ENCODE data around the gene BCL11B.

Gene BCL11B

DNA sequence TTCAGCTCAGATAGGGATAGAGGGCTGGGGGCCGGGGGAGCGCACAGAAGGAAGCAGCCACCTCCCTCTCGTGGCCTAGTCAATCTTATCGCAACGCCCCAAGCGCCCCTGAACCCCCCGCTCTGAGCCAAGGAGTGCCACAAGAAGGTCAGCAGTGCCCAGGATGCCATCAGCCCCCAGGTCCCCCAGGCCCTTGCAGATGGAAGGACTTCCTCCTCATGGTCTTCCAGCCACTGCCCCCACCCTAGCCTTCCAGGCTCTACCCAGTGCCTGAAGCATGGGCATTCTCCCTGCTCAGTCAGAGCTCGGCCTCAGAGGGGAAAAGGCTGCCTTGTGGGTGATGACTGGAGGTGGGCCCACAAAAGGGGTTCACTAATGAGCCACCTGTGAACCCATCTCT lies 68.2 kb downstream of the BCL11B start:
- H3K4me2 ChIP-seq (ENCODE audit: low read length, poor library complexity, severe bottlenecking), result no peak overlapping the region
- H4K91ac ChIP-seq (ENCODE audit: low read length), result no peak overlapping the region
- no peak overlapping the region for H2BK12ac ChIP-seq (ENCODE audit: low read length in 2 of 2)
- no peaks in the 10 kb centered on the region for H3K4me1 ChIP-seq (ENCODE audit: control insufficient read depth, insufficient read depth, low read depth, low read length)
- H3K79me1 ChIP-seq (replicated peaks; ENCODE audit: low read length, poor library complexity, severe bottlenecking), result no peaks in the 10 kb centered on the region
- no peak for DNase-seq
- H3K4me3 ChIP-seq (ENCODE audit: insufficient read depth in 1 of 2, low read depth in 1 of 2, low read length in 2 of 2), result no peak overlapping the region
- H3K27me3 ChIP-seq (ENCODE audit: control insufficient read depth in 1 of 2, insufficient read depth in 1 of 2, low read length in 2 of 2), result peaks cover 0 to 5% of the 10 kb centered on the region in 2 experiments
- H3K14ac ChIP-seq (ENCODE audit: low read length in 2 of 2), result no peak overlapping the region
- H2BK5ac ChIP-seq (ENCODE audit: low read depth, low read length, poor library complexity, severe bottlenecking), result no peak overlapping the region
- no peak overlapping the region for H2BK120ac ChIP-seq (ENCODE audit: low read depth, low read length)
- H3K4ac ChIP-seq (ENCODE audit: low read depth in 1 of 2, low read length in 2 of 2), result no peak overlapping the region
- no peak overlapping the region for H3K9ac ChIP-seq (ENCODE audit: low read length)
- no peak overlapping the region for H3K23ac ChIP-seq (ENCODE audit: low read length in 2 of 2)
- H2BK15ac ChIP-seq (ENCODE audit: low read depth, poor library complexity, severe bottlenecking), result no peak overlapping the region
- H2AFZ ChIP-seq (ENCODE audit: low read depth, low read length), result no peak overlapping the region
- no peak overlapping the region for H3K27ac ChIP-seq (ENCODE audit: low read length, poor library complexity, severe bottlenecking)
- H3K9me3 ChIP-seq (ENCODE audit: control insufficient read depth, low read length), result no peaks in the 10 kb centered on the region
- H3K36me3 ChIP-seq (ENCODE audit: control insufficient read depth in 1 of 2, insufficient read depth in 2 of 2, low read depth in 1 of 2, low read length in 2 of 2), result no peaks in the 10 kb centered on the region
- no peak overlapping the region for H2AK5ac ChIP-seq (ENCODE audit: low read length, severe bottlenecking)
- no peak overlapping the region for H3K18ac ChIP-seq (ENCODE audit: low read depth in 1 of 2, low read length in 2 of 2)
- 92% methylated on average over 8 of the region's 8 CpGs for WGBS
- no peak overlapping the region for H4K8ac ChIP-seq (ENCODE audit: low read length)

DNA sequence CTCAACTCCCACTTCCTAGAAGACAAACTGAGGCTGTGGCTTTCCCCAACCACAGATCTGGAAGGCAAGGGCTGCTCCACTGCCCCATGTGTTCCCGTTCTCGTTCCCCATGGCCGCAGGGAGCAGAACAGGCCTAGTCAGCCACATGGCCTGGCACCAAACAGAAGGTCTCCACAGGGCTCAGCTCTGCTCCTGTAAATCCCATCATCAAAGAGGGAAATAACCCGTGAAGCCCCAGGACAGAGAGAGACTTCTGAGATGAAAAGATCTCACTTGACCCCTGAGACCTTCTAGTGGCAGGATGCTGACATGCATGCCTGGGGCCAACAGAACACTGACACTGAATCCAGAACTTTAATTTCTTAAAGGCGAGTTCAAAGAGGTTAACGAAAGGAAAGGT lies 68.9 kb downstream of the BCL11B start:
- Histone ChIP-seq H3K23ac (ENCODE audit: low read length in 2 of 2) (no peak overlapping the region), H2BK5ac (ENCODE audit: low read depth, low read length, poor library complexity, severe bottlenecking) (no peak overlapping the region), H2AFZ (ENCODE audit: low read depth, low read length) (no peak overlapping the region), H2BK15ac (ENCODE audit: low read depth, poor library complexity, severe bottlenecking) (no peak overlapping the region), H3K4ac (ENCODE audit: low read depth in 1 of 2, low read length in 2 of 2) (no peak overlapping the region), H2BK12ac (ENCODE audit: low read length in 2 of 2) (no peak overlapping the region), H3K27me3 (ENCODE audit: control insufficient read depth in 1 of 2, insufficient read depth in 1 of 2, low read length in 2 of 2) (peaks cover 0 to 10% of the 10 kb centered on the region in 2 experiments), H4K8ac (ENCODE audit: low read length) (no peak overlapping the region), H3K9me3 (ENCODE audit: control insufficient read depth, low read length) (no peaks in the 10 kb centered on the region), H3K9ac (ENCODE audit: low read length) (no peak overlapping the region), H3K4me2 (ENCODE audit: low read length, poor library complexity, severe bottlenecking) (no peak overlapping the region), H3K14ac (ENCODE audit: low read length in 2 of 2) (no peak overlapping the region), H3K36me3 (ENCODE audit: control insufficient read depth in 1 of 2, insufficient read depth in 2 of 2, low read depth in 1 of 2, low read length in 2 of 2) (no peaks in the 10 kb centered on the region), H2AK5ac (ENCODE audit: low read length, severe bottlenecking) (no peak overlapping the region), H4K91ac (ENCODE audit: low read length) (no peak overlapping the region), H2BK120ac (ENCODE audit: low read depth, low read length) (no peak overlapping the region), H3K27ac (ENCODE audit: low read length, poor library complexity, severe bottlenecking) (no peak overlapping the region), H3K4me1 (ENCODE audit: control insufficient read depth, insufficient read depth, low read depth, low read length) (no peaks in the 10 kb centered on the region), H3K18ac (ENCODE audit: low read depth in 1 of 2, low read length in 2 of 2) (no peak overlapping the region), H3K4me3 (ENCODE audit: insufficient read depth in 1 of 2, low read depth in 1 of 2, low read length in 2 of 2) (no peak overlapping the region), H3K79me1 (replicated peaks; ENCODE audit: low read length, poor library complexity, severe bottlenecking) (no peaks in the 10 kb centered on the region)
- WGBS, result 71% methylated on average over 6 of the region's 6 CpGs
- DNase-seq, result no peak

DNA sequence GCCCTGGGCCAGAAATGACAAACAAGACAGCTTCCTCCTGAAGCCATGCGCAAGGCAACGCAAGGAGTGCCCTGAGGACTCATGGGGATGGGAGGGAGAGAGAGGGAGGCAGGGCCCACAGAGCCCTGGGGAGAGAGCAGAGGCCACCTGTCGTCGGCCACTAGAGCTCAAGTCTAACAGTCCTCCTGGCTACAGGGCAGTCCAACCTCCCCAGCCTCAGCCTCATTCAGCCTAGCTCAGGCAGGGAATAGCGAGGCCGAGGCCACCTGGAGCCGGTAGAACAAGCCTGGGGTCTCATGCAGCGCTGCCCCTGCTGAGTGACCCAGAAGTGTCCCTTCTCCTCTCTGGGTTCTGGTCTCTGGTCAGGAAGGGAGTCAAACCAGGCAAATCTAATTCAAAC lies 69.5 kb downstream of the BCL11B start:
- Histone ChIP-seq H2BK15ac (ENCODE audit: low read depth, poor library complexity, severe bottlenecking) (no peak overlapping the region), H3K18ac (ENCODE audit: low read depth in 1 of 2, low read length in 2 of 2) (no peak overlapping the region), H3K9me3 (ENCODE audit: control insufficient read depth, low read length) (no peaks in the 10 kb centered on the region), H3K4me2 (ENCODE audit: low read length, poor library complexity, severe bottlenecking) (no peak overlapping the region), H3K4ac (ENCODE audit: low read depth in 1 of 2, low read length in 2 of 2) (no peak overlapping the region), H2BK120ac (ENCODE audit: low read depth, low read length) (no peak overlapping the region), H2BK5ac (ENCODE audit: low read depth, low read length, poor library complexity, severe bottlenecking) (no peak overlapping the region), H4K91ac (ENCODE audit: low read length) (no peak overlapping the region), H4K8ac (ENCODE audit: low read length) (no peak overlapping the region), H3K4me3 (ENCODE audit: insufficient read depth in 1 of 2, low read depth in 1 of 2, low read length in 2 of 2) (no peak overlapping the region), H3K79me1 (replicated peaks; ENCODE audit: low read length, poor library complexity, severe bottlenecking) (no peaks in the 10 kb centered on the region), H3K4me1 (ENCODE audit: control insufficient read depth, insufficient read depth, low read depth, low read length) (no peaks in the 10 kb centered on the region), H3K36me3 (ENCODE audit: control insufficient read depth in 1 of 2, insufficient read depth in 2 of 2, low read depth in 1 of 2, low read length in 2 of 2) (no peaks in the 10 kb centered on the region), H3K27me3 (ENCODE audit: control insufficient read depth in 1 of 2, insufficient read depth in 1 of 2, low read length in 2 of 2) (peaks cover 0 to 10% of the 10 kb centered on the region in 2 experiments), H2AK5ac (ENCODE audit: low read length, severe bottlenecking) (no peak overlapping the region), H3K9ac (ENCODE audit: low read length) (no peak overlapping the region), H2AFZ (ENCODE audit: low read depth, low read length) (no peak overlapping the region), H2BK12ac (ENCODE audit: low read length in 2 of 2) (no peak overlapping the region), H3K27ac (ENCODE audit: low read length, poor library complexity, severe bottlenecking) (no peak overlapping the region), H3K14ac (ENCODE audit: low read length in 2 of 2) (no peak overlapping the region), H3K23ac (ENCODE audit: low read length in 2 of 2) (no peak overlapping the region)
- 81% methylated on average over 8 of the region's 8 CpGs for WGBS
- no peak for DNase-seq

- Histone ChIP-seq H3K36me3 (ENCODE audit: control insufficient read depth in 1 of 2, insufficient read depth in 2 of 2, low read depth in 1 of 2, low read length in 2 of 2) (no peaks in the 10 kb centered on the region), H2BK15ac (ENCODE audit: low read depth, poor library complexity, severe bottlenecking) (no peak overlapping the region), H4K8ac (ENCODE audit: low read length) (no peak overlapping the region), H3K79me1 (replicated peaks; ENCODE audit: low read length, poor library complexity, severe bottlenecking) (no peaks in the 10 kb centered on the region), H2BK120ac (ENCODE audit: low read depth, low read length) (no peak overlapping the region), H3K9ac (ENCODE audit: low read length) (no peak overlapping the region), H3K4me2 (ENCODE audit: low read length, poor library complexity, severe bottlenecking) (no peak overlapping the region), H3K14ac (ENCODE audit: low read length in 2 of 2) (no peak overlapping the region), H2AK5ac (ENCODE audit: low read length, severe bottlenecking) (no peak overlapping the region), H2BK12ac (ENCODE audit: low read length in 2 of 2) (no peak overlapping the region), H2AFZ (ENCODE audit: low read depth, low read length) (no peak overlapping the region), H3K27ac (ENCODE audit: low read length, poor library complexity, severe bottlenecking) (no peak overlapping the region), H3K23ac (ENCODE audit: low read length in 2 of 2) (no peak overlapping the region), H3K18ac (ENCODE audit: low read depth in 1 of 2, low read length in 2 of 2) (no peak overlapping the region), H3K9me3 (ENCODE audit: control insufficient read depth, low read length) (no peaks in the 10 kb centered on the region), H3K4me3 (ENCODE audit: insufficient read depth in 1 of 2, low read depth in 1 of 2, low read length in 2 of 2) (no peak overlapping the region), H4K91ac (ENCODE audit: low read length) (no peak overlapping the region), H3K4ac (ENCODE audit: low read depth in 1 of 2, low read length in 2 of 2) (no peak overlapping the region), H3K27me3 (ENCODE audit: control insufficient read depth in 1 of 2, insufficient read depth in 1 of 2, low read length in 2 of 2) (peaks cover 0 to 16% of the 10 kb centered on the region in 2 experiments), H2BK5ac (ENCODE audit: low read depth, low read length, poor library complexity, severe bottlenecking) (no peak overlapping the region), H3K4me1 (ENCODE audit: control insufficient read depth, insufficient read depth, low read depth, low read length) (no peaks in the 10 kb centered on the region)
- no peak for DNase-seq
- WGBS, result 74% methylated on average over 10 of the region's 10 CpGs
Observed at GRCh38 chr14:99201351-99202073, 70.5 kb downstream of the BCL11B start.

All from mesenchymal stem cell (in vitro differentiated cells and primary cell).